Stomach (tissue), 4 donors: Measurements from ENCODE around the gene MARCKSL1.

Experiments used
- EP300 ChIP-seq: sonication (generic); formaldehyde crosslinking; IDR thresholded peaks from one replicate; pipeline ENCODE4 v1.6.1; 2017; ENCODE audit warnings: antibody characterized with exemption
- POLR2A ChIP-seq, 4 donors: fragments of 450-650 bp; IDR thresholded peaks; one replicate each; pipeline ENCODE4 v1.6.1; 2016; ENCODE audit warnings: antibody characterized with exemption in 4 of 4, control low read depth in 2 of 4, mild to moderate bottlenecking in 1 of 4, moderate library complexity in 1 of 4
- TF ChIP-seq, protein P1 (sequence below), 7 experiments: fragments of 450-650 bp in 4 of 7; fragments of 200-600 bp in 3 of 7; sonication (generic) in 3 of 7; IDR thresholded peaks; one replicate each; pipeline ENCODE4 v1.5.1; 2016 to 2019; ENCODE audit warnings: antibody characterized with exemption in 7 of 7, control low read depth in 2 of 7, mild to moderate bottlenecking in 1 of 7

DNA sequence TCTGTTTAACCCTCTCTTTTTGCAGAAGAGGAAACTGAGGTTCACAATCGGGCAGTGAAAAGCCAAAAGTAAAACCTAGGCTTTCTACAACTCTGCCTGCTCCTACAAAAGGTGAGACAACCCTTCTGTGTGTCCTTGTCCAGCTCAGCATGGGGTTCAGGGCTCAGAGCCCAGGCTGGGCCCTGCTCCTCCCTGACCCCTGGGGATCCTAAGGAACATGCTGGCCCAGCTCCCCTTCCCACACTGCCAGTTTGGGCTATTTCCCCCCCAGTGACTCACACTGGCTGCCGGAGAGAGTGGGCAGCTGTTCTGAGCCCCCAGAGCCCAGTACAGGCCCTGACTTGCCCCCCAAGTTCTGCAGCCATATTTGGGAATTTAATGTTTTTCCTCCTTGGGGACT lies 17.4 kb upstream of the MARCKSL1 start:
- TF ChIP-seq, protein P1, sequence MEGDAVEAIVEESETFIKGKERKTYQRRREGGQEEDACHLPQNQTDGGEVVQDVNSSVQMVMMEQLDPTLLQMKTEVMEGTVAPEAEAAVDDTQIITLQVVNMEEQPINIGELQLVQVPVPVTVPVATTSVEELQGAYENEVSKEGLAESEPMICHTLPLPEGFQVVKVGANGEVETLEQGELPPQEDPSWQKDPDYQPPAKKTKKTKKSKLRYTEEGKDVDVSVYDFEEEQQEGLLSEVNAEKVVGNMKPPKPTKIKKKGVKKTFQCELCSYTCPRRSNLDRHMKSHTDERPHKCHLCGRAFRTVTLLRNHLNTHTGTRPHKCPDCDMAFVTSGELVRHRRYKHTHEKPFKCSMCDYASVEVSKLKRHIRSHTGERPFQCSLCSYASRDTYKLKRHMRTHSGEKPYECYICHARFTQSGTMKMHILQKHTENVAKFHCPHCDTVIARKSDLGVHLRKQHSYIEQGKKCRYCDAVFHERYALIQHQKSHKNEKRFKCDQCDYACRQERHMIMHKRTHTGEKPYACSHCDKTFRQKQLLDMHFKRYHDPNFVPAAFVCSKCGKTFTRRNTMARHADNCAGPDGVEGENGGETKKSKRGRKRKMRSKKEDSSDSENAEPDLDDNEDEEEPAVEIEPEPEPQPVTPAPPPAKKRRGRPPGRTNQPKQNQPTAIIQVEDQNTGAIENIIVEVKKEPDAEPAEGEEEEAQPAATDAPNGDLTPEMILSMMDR (IDR thresholded peaks at IDR 0.05), result no peak
- TF ChIP-seq POLR2A (IDR thresholded peaks at IDR 0.05) (no peak), EP300 (no peak)
